Urothelium cell line (cell line): ENCODE data around the gene PASK.

Experiments used
- DNase-seq: peaks from one replicate; pipeline ENCODE4 v3.0.0; 2011; ENCODE audit warnings: low spot score, mixed read lengths
- FAIRE-seq: peaks from 2 replicates; lab custom pipeline; 2011; peaks lifted over from hg19 to GRCh38; lab: Jason Lieb, UNC

The PASK gene

DNA sequence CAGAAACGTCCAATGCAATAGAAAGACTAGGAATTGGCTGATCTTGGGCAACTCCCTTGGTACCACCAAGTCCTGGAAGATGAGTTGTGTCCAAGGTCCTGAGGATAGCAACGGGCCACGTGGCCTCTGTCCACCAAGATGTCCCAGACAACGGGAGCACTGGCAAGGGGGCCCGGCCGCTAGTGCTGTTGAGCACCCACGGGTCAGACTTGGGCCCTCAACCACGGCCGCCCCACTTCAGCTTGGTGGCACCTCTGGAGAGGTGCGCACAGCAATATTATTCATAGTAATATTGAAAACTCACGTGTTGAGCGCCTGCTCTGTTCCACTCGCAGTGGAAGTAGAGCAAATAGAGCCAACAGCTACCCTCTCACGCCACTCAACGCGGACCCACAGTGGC, 19.0 kb downstream of the PASK start:
- FAIRE-seq (no peak), DNase-seq (no peak)

- no peak for DNase-seq
- no peak for FAIRE-seq
These were observed 20.0 kb downstream of the PASK start for GRCh38 chr2:241129086-241129871.

- no peak for FAIRE-seq
- DNase-seq, result no peak
These were observed 21.0 kb downstream of the PASK start for GRCh38 chr2:241128266-241128665.

- no peak for DNase-seq
- no peak for FAIRE-seq
These were observed 22.5 kb downstream of the PASK start for GRCh38 chr2:241126771-241127202.

DNA sequence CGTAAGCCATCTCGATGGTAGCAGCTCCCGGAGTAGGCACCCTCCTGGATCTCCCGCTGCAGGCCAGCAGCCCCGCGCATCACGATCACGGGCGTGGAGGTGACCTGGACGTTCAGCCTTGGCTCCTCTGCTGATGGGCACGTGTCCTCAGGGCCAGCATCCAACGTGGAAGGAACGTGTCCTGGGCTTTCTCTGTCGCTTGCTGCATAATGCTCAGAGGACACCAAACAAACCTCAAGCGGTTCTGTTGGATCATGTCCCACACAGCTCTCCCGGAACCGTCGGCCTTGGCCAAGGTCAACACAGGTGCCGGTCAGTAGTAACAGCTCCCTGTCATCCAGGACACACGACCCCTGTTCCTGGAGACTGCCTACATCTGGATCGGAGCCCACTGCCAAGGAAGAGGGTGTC, 23.1 kb downstream of the PASK start:
- no peak for DNase-seq
- no peak for FAIRE-seq

DNA sequence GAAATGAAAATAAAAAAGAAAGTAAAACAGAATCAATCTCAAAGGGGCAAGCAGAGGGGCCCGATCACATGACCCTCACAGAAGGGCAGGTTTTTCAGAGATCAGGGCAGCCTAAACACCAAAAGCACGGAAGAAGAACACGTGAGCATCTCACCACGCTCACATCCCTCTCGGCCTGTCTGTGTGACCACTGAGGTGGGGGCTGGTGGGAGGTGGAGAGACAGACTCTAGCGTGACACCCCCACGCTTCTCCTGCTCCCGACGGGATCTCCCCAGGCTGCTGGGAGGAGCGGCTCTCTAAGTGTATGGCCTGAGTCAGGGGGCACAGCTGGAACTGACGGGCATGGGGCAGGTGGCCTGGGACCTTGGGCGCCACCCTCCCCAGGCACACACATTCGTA, 23.6 kb downstream of the PASK start:
- DNase-seq (no peak), FAIRE-seq (no peak)

DNA sequence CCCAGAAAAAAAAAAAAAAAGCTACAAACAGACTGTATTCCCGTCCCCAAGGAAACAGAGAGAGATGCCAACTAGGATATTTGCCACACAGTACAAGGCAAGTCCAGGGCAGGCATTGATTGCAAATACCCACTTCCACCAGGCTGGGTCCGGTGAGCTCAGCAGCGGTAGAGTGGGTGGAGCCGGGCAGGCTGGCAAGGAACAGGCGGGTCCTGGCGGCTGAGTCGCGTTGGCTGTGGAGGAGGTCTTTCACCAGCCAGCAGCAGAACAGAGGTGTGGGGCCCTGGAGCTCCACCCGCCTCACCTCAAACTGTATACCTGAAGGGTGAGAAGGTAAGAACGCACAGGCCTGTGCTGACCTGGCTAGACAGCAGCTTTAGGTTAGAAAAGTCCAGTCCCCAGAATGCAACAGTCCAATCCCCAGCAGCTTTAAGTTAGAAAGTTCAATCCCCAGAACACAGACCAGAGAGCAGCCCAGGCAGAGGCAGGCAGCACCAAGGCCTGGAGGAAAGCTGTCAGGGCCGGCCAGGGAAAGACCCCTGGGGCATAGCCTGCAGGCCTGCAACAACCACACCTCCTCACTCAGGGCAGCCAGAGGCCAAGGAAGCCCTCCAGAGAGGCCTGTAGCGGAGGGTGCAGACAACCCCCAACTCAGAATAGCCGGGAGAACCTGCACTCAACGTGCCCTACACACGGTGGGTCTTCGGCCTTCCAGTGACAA, 25.3 kb downstream of the PASK start:
- no peak for FAIRE-seq
- DNase-seq, result no peak

DNA sequence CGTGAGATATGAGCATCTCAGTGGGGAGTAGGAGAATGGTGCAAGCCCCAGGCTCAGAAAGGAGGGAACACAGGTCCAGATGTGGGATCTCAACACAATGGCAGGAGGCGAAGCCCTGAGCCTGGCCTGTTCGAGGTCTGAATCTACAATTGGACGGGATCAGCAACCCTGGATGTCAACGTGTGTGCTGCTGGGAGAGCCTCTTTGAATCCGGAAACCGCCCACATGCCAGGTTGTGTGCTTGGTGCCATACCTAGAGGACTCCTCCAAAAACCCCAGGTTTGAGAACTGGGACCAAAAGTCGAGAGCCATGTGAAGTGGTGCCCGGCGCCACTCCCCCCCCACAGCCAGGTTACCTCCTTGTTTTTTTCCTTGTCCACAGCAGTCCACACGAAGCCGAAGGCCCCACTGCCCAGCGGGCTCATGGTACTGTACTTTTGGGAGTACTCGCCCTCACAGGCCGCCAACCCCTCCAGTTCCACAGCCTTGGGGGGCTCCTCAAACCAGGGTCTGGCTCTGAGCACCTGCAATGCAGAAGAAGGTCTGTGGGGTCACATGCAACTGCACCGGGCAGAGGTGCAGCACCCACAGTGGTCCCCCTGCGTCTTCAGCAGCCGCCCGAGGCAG, 26.8 kb downstream of the PASK start:
- FAIRE-seq, result no peak

GRCh38 chr2:241121008-241121407, 28.3 kb downstream of the PASK start:
- DNase-seq (no peak), FAIRE-seq (no peak)

More for the DNA sequence above, 26.8 kb downstream of the PASK start:
- no peak for DNase-seq

DNA sequence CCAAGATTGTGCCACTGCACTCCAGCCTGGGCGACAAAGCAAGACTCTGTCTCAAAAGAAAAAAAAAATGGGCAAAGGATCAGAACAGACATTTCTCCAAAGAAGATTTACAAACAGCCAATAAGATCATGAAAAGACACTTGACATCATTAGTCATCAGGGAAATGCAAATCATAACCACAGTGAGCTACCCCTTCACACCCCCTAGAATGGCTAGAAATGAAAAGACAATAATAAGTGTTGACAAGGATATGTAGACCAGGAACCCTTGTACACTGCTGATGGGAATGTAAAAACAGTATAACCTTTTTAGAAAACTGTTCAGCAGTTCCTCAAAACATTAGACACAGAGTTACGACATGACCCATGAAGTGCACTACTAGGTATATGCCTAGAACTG, 28.8 kb downstream of the PASK start:
- FAIRE-seq (no peak), DNase-seq (no peak)

- DNase-seq, result no peak
These were observed 30.4 kb downstream of the PASK start for GRCh38 chr2:241118737-241119505.

DNA sequence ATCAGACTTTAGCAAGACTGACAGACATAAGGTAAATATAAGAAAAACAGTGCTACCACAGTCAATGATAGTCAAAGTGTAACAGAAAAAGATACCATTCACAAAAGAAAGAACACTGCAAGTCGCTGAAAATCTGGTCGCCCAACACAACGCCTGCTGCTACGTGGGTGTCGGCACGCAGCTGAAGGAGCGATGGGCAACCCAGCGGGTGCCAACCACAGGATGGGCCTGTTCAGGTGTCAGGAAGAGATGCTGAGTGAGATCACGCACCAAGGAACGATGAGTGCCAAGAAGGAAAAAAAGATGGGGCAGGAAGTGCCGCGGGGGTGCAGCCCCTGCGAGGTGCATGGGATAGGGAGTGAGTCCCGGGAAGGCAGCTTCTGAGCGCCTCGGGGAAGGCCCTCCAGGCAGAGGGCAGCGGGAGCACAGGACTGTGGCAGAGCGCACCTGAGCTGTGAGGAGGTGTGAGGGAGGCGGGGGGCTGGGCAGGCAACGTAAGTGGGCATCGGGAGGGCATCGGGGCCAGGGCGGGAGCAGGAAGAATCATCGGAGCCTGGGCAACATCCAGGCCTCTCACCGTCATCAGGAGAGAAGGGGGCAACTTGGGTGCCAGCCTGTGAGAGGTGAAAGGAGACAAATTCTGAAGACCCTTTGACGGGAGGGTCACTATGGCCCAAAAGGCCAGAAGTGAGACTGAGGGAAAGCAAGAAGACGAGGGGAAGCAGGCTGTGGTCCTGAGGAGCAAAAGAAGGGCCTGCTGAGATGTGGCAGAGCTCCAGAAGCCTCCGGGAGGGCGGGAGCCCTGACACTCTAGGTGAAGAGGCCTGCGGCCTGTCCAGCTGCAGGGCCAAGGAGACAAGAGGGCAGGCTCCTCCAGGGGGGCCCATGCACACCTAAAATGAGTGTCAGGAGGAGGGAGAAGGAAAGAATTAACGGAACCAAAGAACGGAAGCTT, 32.4 kb downstream of the PASK start:
- no peak for FAIRE-seq
- no peak for DNase-seq

More at GRCh38 chr2:241118737-241119505, 30.4 kb downstream of the PASK start:
- FAIRE-seq, result no peak

GRCh38 chr2:241115361-241115760, 33.9 kb downstream of the PASK start:
- FAIRE-seq (no peak), DNase-seq (no peak)

GRCh38 chr2:241114836-241115235, 34.4 kb downstream of the PASK start:
- DNase-seq, result no peak
- no peak for FAIRE-seq

DNA sequence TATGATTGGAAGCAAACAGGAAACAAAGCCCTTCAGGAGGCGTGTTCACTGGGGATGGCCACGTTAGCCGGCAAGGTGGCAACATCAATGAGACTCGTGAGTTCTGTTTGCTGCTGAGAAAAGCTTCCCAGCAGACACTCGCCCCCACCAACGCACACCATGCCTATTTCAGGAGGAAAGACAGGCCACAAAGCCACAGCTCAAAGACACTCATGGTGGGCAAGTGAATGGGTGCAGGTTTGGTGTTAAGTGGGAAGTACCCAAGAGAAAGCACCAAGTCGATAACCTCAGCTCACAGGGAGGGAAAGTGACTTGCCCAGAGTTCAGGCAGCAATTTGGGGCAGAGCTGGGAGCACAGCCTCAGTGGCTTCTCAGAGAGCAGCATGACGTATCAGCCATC, 36.7 kb downstream of the PASK start:
- DNase-seq (no peak), FAIRE-seq (no peak)

DNA sequence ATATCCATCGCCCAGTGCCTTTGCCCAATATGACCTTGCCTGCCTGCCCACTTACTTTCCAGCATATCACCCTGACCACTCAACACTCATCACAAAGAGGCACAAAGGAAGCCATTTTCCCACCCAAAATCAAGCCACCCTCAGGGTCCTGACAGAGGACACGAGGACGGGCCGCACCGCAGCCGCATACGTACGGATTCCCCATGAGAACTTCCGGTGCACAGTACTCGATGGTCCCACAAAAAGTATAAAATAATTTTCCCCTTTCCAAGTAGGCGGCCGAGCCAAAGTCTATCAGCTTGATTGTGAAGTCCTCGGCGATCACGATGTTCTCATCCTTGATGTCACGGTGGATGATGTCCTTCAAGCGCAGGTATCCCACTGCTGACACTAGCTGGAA, 37.2 kb downstream of the PASK start:
- no peak for FAIRE-seq

DNA sequence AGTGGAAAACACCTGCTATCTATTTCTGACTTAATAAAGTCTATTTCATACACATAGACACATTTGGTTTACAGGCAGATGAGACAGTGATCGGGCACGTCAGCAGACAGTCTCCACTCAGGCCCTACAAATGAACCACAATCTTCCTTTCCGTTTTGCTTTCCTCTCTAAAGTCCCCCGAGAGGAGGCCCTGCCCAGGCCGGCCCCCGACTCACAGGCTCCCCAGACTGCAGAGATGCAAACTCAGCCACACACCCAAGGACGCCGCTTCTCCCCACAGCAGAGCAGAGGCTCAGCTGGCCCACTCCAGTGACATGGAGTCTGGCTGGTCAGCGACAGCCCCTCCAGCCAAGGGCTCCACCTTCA, 37.8 kb downstream of the PASK start:
- DNase-seq, result no peak
- no peak for FAIRE-seq

More for the DNA sequence above, 37.2 kb downstream of the PASK start:
- no peak for DNase-seq

GRCh38 chr2:241110607-241111439, 38.4 kb downstream of the PASK start:
- DNase-seq, result no peak
- no peak for FAIRE-seq

DNA sequence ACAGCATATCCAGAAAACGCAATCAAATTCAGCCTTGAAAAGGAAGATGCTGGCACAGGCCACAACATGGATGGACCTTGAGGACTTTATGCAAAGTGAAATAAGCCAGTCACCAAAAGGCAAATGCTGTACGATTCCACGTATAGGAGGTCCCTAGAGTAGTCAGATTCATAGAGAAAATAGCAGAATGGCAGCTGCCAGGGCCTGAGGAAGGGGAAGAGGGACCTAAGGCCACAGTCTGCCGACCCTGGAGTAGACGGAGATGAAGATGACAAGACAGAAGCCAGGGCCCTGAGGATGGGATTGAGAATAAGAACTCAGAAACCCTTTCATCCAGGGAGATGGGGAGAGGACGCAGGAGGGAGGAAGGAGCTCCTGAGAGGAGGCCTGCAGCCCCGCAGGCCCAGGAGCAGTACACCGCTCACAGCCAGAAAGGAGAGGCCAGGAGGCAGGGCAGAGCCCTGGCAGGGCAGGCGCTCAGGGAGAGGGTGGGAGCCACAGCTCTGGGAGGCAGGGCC, 39.1 kb downstream of the PASK start:
- FAIRE-seq, result no peak
- DNase-seq, result no peak
